ENCODE measurements around the gene CA14. TPM values are rescaled to one million over a fixed set of nuclear protein-coding genes. Genes with fewer than 3 reads are reported as not detected.
A peak's percentile ranks its signal among the peaks of the same experiment; 100 is the strongest.
"Not testable (repeated sequence)": the region's sequence is repeated elsewhere in the genome, so short reads cannot be mapped to it uniquely, and the experiment has no call there.

The CA14 gene
- total RNA-seq, 2 experiments from 2014 or later: not detected

DNA sequence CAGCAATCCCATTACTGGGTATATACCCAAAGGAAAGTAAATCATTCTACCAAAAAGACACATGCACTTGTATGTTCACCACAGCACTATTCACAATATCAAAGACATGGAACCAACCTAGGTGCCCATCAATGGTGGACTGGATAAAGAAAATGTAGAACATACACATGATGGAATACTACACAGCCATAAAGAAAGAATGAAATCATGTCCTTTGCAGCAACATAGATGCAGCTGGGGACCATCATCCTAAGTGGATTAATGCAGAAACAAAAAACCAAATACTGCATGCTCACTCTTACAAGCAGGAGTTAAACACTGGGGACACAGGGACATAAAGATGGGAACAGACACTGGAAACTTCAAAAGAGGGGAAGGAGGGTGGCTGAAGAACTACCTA, 30.3 kb upstream of the CA14 start:
- no peak overlapping the region for H3K4me3 ChIP-seq (ENCODE audit: low read length)
- H3K27ac ChIP-seq (ENCODE audit: low read depth in 1 of 2, low read length in 2 of 2): no peak overlapping the region
- no peaks in the 10 kb centered on the region for H3K9me3 Mint-ChIP-seq
- H3K36me3 Mint-ChIP-seq (ENCODE audit: low read depth): peaks cover 74% of the 10 kb centered on the region
- ChIA-PET CTCF (no interaction called here), POLR2A (no interaction called here)
- no peak for DNase-seq
- intact Hi-C loops (cut with DNase I, micrococcal nuclease): no loop called here
- no peak overlapping the region for H3K4me3 Mint-ChIP-seq
- H3K27ac Mint-ChIP-seq: no peak overlapping the region
- H3K27me3 Mint-ChIP-seq: no peaks in the 10 kb centered on the region
- peaks cover 66% of the 10 kb centered on the region for H3K36me3 ChIP-seq (ENCODE audit: insufficient read depth, low read length)
- no peak for ATAC-seq (ENCODE audit: poor library complexity)
- H3K4me1 Mint-ChIP-seq (ENCODE audit: low read depth): no peaks in the 10 kb centered on the region
- TF ChIP-seq, protein P1, sequence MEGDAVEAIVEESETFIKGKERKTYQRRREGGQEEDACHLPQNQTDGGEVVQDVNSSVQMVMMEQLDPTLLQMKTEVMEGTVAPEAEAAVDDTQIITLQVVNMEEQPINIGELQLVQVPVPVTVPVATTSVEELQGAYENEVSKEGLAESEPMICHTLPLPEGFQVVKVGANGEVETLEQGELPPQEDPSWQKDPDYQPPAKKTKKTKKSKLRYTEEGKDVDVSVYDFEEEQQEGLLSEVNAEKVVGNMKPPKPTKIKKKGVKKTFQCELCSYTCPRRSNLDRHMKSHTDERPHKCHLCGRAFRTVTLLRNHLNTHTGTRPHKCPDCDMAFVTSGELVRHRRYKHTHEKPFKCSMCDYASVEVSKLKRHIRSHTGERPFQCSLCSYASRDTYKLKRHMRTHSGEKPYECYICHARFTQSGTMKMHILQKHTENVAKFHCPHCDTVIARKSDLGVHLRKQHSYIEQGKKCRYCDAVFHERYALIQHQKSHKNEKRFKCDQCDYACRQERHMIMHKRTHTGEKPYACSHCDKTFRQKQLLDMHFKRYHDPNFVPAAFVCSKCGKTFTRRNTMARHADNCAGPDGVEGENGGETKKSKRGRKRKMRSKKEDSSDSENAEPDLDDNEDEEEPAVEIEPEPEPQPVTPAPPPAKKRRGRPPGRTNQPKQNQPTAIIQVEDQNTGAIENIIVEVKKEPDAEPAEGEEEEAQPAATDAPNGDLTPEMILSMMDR (IDR thresholded peaks at IDR 0.05): no peak
- H3K27me3 ChIP-seq (ENCODE audit: control insufficient read depth in 1 of 2, insufficient read depth in 2 of 2, low read length in 2 of 2): no peaks in the 10 kb centered on the region
- H3K9me3 ChIP-seq (ENCODE audit: control insufficient read depth in 1 of 2, insufficient read depth in 1 of 2, low read length in 2 of 2): no peaks in the 10 kb centered on the region
- H3K4me1 ChIP-seq (ENCODE audit: insufficient read depth, low read length): no peaks in the 10 kb centered on the region

DNA sequence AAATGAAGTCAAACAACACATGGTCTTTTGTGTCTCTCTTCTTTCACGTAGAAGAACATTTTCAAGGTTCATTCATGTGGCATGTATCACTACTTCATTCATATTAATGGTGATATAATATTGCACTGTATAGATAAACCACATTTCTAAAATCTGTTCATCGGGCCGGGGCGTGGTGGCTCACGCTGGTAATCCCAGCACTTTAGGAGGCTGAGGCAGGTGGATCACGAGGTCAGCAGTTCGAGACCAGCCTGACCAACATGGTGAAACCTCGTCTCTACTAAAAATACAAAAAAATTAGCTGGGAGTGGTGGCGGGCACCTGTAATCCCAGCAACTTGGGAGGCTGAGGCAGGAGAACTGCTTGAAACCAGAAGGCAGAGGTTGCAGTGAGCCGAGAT, 29.3 kb upstream of the CA14 start:
- H3K4me1 ChIP-seq (ENCODE audit: insufficient read depth, low read length); ATAC-seq (ENCODE audit: poor library complexity); H3K4me3 ChIP-seq (ENCODE audit: low read length); H3K27me3 ChIP-seq (ENCODE audit: control insufficient read depth in 1 of 2, insufficient read depth in 2 of 2, low read length in 2 of 2); CTCF ChIA-PET; DNase-seq; intact Hi-C loops (cut with DNase I, micrococcal nuclease); H3K4me3 Mint-ChIP-seq; H3K27ac ChIP-seq (ENCODE audit: low read depth in 1 of 2, low read length in 2 of 2); H3K4me1 Mint-ChIP-seq (ENCODE audit: low read depth); H3K27ac Mint-ChIP-seq; H3K27me3 Mint-ChIP-seq; H3K9me3 Mint-ChIP-seq; H3K9me3 ChIP-seq (ENCODE audit: control insufficient read depth in 1 of 2, insufficient read depth in 1 of 2, low read length in 2 of 2): not testable (repeated sequence)
- POLR2A ChIA-PET: interaction anchor here (0.7 kb wide), 1 partner anchor 135 kb away, joined by 3 read pairs; no protein-coding TSS in a partner anchor
- peaks cover 69% of the 10 kb centered on the region for H3K36me3 Mint-ChIP-seq (ENCODE audit: low read depth)
- H3K36me3 ChIP-seq (ENCODE audit: insufficient read depth, low read length): peaks cover 57% of the 10 kb centered on the region

DNA sequence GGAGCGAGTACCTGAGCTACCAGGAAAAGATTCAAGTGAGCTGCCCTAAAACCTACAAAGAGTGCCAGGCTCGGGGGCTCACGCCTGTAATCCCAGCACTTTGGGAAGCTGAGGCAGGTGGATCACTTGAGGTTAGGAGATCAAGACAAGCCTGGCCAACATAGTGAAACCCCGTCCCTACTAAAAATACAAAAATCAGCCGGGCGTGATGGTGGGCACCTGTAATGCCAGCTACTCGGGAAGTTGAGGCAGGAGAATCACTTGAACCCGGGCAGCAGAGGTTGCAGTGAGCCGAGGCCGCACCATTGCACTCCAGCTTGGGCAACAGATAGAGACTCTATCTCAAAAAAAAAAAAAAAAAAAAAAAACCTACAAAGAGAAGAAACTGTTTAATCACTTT, 24.7 kb upstream of the CA14 start:
- peaks cover 43% of the 10 kb centered on the region for H3K36me3 Mint-ChIP-seq (ENCODE audit: low read depth)
- H3K9me3 Mint-ChIP-seq; H3K4me3 Mint-ChIP-seq; DNase-seq; H3K4me3 ChIP-seq (ENCODE audit: low read length); ATAC-seq (ENCODE audit: poor library complexity); H3K9me3 ChIP-seq (ENCODE audit: control insufficient read depth in 1 of 2, insufficient read depth in 1 of 2, low read length in 2 of 2); H3K27me3 ChIP-seq (ENCODE audit: control insufficient read depth in 1 of 2, insufficient read depth in 2 of 2, low read length in 2 of 2); H3K27ac Mint-ChIP-seq; H3K27me3 Mint-ChIP-seq: not testable (repeated sequence)
- ChIA-PET POLR2A (interaction anchor here (0.6 to 6.6 kb wide), 10 partner anchors 8 to 396 kb away, joined by 3 to 44 read pairs (median 6); partner anchors contain the start of genes ENSA, OTUD7B, PLEKHO1 and RPRD2), CTCF (interaction anchor here (0.7 to 2.8 kb wide), 3 partner anchors 8 to 49 kb away, joined by 3 to 8 read pairs (median 3); no protein-coding TSS in a partner anchor)
- Histone ChIP-seq H3K4me1 (ENCODE audit: insufficient read depth, low read length) (peaks cover 25% of the 10 kb centered on the region), H3K36me3 (ENCODE audit: insufficient read depth, low read length) (peaks cover 19% of the 10 kb centered on the region), H3K27ac (ENCODE audit: low read depth in 1 of 2, low read length in 2 of 2) (peak overlapping the region in 1 of 2 donors; percentile 96)
- peaks cover 16% of the 10 kb centered on the region for H3K4me1 Mint-ChIP-seq (ENCODE audit: low read depth)
- intact Hi-C loops (cut with DNase I, micrococcal nuclease): loop anchor here in 1 of 2 experiments (2.0 kb wide), 1 partner anchor 18 kb away; no protein-coding TSS in a partner anchor

DNA sequence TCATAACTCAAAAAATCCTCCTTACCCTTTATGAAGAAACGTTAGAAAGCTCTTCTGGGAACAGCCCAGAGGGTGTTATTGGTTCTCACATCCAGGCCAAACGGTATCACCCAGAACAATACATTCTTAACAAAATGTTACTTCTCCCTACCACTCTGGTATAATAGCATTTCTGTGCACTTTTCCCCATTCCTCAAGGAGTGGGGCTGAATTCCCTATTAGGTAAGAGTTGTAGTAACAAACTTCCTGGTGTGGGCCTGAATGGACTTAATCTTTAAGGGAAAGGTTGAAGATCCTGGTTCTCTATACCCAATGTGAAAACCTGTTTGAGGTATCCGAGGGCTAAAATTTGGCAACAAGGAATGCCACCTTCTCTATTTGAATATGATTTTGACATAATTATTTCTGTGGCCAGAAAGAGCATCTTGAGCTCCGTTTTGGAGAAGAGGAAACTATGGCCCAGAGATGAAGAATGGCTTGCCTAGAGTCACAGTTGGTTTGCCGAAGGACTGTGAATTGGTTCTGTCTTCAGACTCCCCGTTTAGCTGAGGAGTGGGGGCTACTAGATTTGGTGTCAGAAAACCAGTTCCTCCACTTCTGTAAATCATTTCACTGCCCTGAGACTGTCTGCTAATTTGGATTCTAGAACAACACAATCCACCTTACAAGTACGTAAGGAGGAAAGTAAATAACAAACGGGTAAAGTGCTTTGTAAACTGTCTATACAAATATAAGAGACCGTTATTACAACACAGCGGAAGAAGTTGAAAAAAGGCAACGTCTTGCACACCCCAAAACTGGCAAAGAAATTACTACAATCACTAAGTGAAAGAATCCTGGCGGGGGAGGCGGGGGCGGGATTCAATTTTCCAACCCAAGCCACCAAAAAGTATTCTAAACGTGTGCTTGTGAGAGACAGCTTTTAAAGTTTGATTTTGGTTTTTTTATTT, 23.9 kb upstream of the CA14 start:
- intact Hi-C loops (cut with DNase I, micrococcal nuclease): loop anchor here (1.0 to 2.0 kb wide), 2 partner anchors 19 to 20 kb away; no protein-coding TSS in a partner anchor
- Mint-ChIP-seq H3K27ac (no peak overlapping the region), H3K36me3 (ENCODE audit: low read depth) (peaks cover 38% of the 10 kb centered on the region), H3K4me3 (no peak overlapping the region), H3K4me1 (ENCODE audit: low read depth) (peaks cover 16% of the 10 kb centered on the region), H3K27me3 (no peaks in the 10 kb centered on the region), H3K9me3 (no peaks in the 10 kb centered on the region)
- ChIA-PET CTCF (interaction anchor here (0.7 to 2.8 kb wide), 3 partner anchors 9 to 50 kb away, joined by 3 to 8 read pairs (median 3); no protein-coding TSS in a partner anchor), POLR2A (interaction anchor here (0.6 to 6.6 kb wide), 16 partner anchors 8 to 396 kb away, joined by 3 to 44 read pairs (median 6); partner anchors contain the start of genes APH1A, CIART, ENSA and OTUD7B)
- no peak for ATAC-seq (ENCODE audit: poor library complexity)
- Histone ChIP-seq H3K4me1 (ENCODE audit: insufficient read depth, low read length) (peaks cover 25% of the 10 kb centered on the region), H3K9me3 (ENCODE audit: control insufficient read depth in 1 of 2, insufficient read depth in 1 of 2, low read length in 2 of 2) (no peaks in the 10 kb centered on the region), H3K36me3 (ENCODE audit: insufficient read depth, low read length) (peaks cover 15% of the 10 kb centered on the region), H3K4me3 (ENCODE audit: low read length) (peak overlapping the region; percentile 85), H3K27ac (ENCODE audit: low read depth in 1 of 2, low read length in 2 of 2) (peak overlapping the region; percentile 96 to 99), H3K27me3 (ENCODE audit: control insufficient read depth in 1 of 2, insufficient read depth in 2 of 2, low read length in 2 of 2) (no peaks in the 10 kb centered on the region)
- peak in 4 of 14 experiments; percentile 15 to 52 (median 45) for DNase-seq
- TF ChIP-seq, protein P1 (IDR thresholded peaks at IDR 0.05): no peak

All from CD4-positive, alpha-beta T cell (primary cell).